Measurements from ENCODE around the gene ATXN7L3.

Gene ATXN7L3

GRCh38 chr17:44214896-44215295, 15.2 kb upstream of the ATXN7L3 start:
- Histone ChIP-seq H3K4me2 (ENCODE audit: low read depth, low read length) (no peak overlapping the region), H3K4me1 (ENCODE audit: low read length) (peaks cover 33% of the 10 kb centered on the region)

GRCh38 chr17:44214230-44214494, 14.5 kb upstream of the ATXN7L3 start:
- Histone ChIP-seq H3K9me3 (replicated peaks; ENCODE audit: insufficient read depth, low read length) (no peaks in the 10 kb centered on the region), H3K9ac (ENCODE audit: low read length) (no peak overlapping the region), H4K20me1 (ENCODE audit: insufficient read depth, low read length) (no peaks in the 10 kb centered on the region), H3K27me3 (replicated peaks; ENCODE audit: insufficient read depth, low read length) (no peaks in the 10 kb centered on the region), H3K4me3 (ENCODE audit: low read length) (no peak overlapping the region), H3K27ac (ENCODE audit: low read length) (no peak overlapping the region), H3K4me1 (ENCODE audit: low read length) (peaks cover 36% of the 10 kb centered on the region), H3K9me2 (replicated peaks; ENCODE audit: insufficient read depth, low read length) (no peaks in the 10 kb centered on the region), H3K79me2 (ENCODE audit: low read length) (peaks cover 46% of the 10 kb centered on the region), H3K4me2 (ENCODE audit: low read depth, low read length) (no peak overlapping the region), H2AFZ (ENCODE audit: low read length) (no peak overlapping the region), H3K36me3 (replicated peaks; ENCODE audit: insufficient read depth, low read length) (peaks cover 14% of the 10 kb centered on the region), H3F3A (ENCODE audit: insufficient read depth, low read length) (peaks cover 24% of the 10 kb centered on the region; the same call in 1 of the 2 replicates)
- TF ChIP-seq EZH2phosphoT487 (IDR thresholded peaks at IDR 0.05; ENCODE audit: low read length), result no peak
- no peak for TF ChIP-seq EZH2 (optimal IDR thresholded peaks at IDR 0.05; ENCODE audit: low read depth, low read length)
- no peak for TF ChIP-seq CTCF (IDR thresholded peaks at IDR 0.05; ENCODE audit: low read length)
- DNase-seq, result no peak

More at GRCh38 chr17:44214896-44215295, 15.2 kb upstream of the ATXN7L3 start:
- H3K4me3 ChIP-seq (ENCODE audit: low read length), result no peak overlapping the region
- H3K9me2 ChIP-seq (replicated peaks; ENCODE audit: insufficient read depth, low read length), result no peaks in the 10 kb centered on the region
- no peaks in the 10 kb centered on the region for H3K27me3 ChIP-seq (replicated peaks; ENCODE audit: insufficient read depth, low read length)
- H3F3A ChIP-seq (ENCODE audit: insufficient read depth, low read length), result peaks cover 24% of the 10 kb centered on the region; the same call in 1 of the 2 replicates
- no peak overlapping the region for H3K9ac ChIP-seq (ENCODE audit: low read length)
- DNase-seq, result no peak
- H3K9me3 ChIP-seq (replicated peaks; ENCODE audit: insufficient read depth, low read length), result no peaks in the 10 kb centered on the region
- no peak overlapping the region for H3K27ac ChIP-seq (ENCODE audit: low read length)
- no peak overlapping the region for H2AFZ ChIP-seq (ENCODE audit: low read length)
- no peak for TF ChIP-seq EZH2phosphoT487 (IDR thresholded peaks at IDR 0.05; ENCODE audit: low read length)
- TF ChIP-seq EZH2 (optimal IDR thresholded peaks at IDR 0.05; ENCODE audit: low read depth, low read length), result no peak
- no peak for TF ChIP-seq CTCF (IDR thresholded peaks at IDR 0.05; ENCODE audit: low read length)
- peaks cover 39% of the 10 kb centered on the region for H3K79me2 ChIP-seq (ENCODE audit: low read length)
- H4K20me1 ChIP-seq (ENCODE audit: insufficient read depth, low read length), result no peaks in the 10 kb centered on the region
- peaks cover 14% of the 10 kb centered on the region for H3K36me3 ChIP-seq (replicated peaks; ENCODE audit: insufficient read depth, low read length)

GRCh38 chr17:44213403-44214229, 13.9 kb upstream of the ATXN7L3 start:
- Histone ChIP-seq H3K36me3 (replicated peaks; ENCODE audit: insufficient read depth, low read length) (peaks cover 14% of the 10 kb centered on the region), H3K27ac (ENCODE audit: low read length) (no peak overlapping the region), H3K27me3 (replicated peaks; ENCODE audit: insufficient read depth, low read length) (no peaks in the 10 kb centered on the region), H3K79me2 (ENCODE audit: low read length) (peaks cover 47% of the 10 kb centered on the region), H2AFZ (ENCODE audit: low read length) (no peak overlapping the region), H3K9me3 (replicated peaks; ENCODE audit: insufficient read depth, low read length) (no peaks in the 10 kb centered on the region), H3K4me1 (ENCODE audit: low read length) (peaks cover 36% of the 10 kb centered on the region), H3K4me2 (ENCODE audit: low read depth, low read length) (no peak overlapping the region), H3K4me3 (ENCODE audit: low read length) (no peak overlapping the region), H3K9me2 (replicated peaks; ENCODE audit: insufficient read depth, low read length) (no peaks in the 10 kb centered on the region), H3F3A (ENCODE audit: insufficient read depth, low read length) (peaks cover 24% of the 10 kb centered on the region; the same call in 1 of the 2 replicates), H3K9ac (ENCODE audit: low read length) (no peak overlapping the region), H4K20me1 (ENCODE audit: insufficient read depth, low read length) (no peaks in the 10 kb centered on the region)
- TF ChIP-seq EZH2 (optimal IDR thresholded peaks at IDR 0.05; ENCODE audit: low read depth, low read length), result no peak
- TF ChIP-seq EZH2phosphoT487 (IDR thresholded peaks at IDR 0.05; ENCODE audit: low read length), result no peak
- TF ChIP-seq CTCF (IDR thresholded peaks at IDR 0.05; ENCODE audit: low read length), result no peak
- DNase-seq, result no peak

Data from MM.1S (cell line).